Tibial nerve (tissue), 4 donors: ENCODE measurements around the gene CAB39L. TPM values are rescaled to one million over a fixed set of nuclear protein-coding genes. Genes with fewer than 3 reads are reported as not detected.

ENCODE experiments used
- DNase-seq, 2 donors: peaks; one replicate each; pipeline ENCODE4 v3.0.0-alpha.2; 2019; ENCODE audit warnings: low spot score in 2 of 2
- H3K27ac ChIP-seq, 4 donors: fragments of 200-600 bp; sonication (generic) in 3 of 4; one replicate each; pipeline ENCODE4 v1.5.1; 2017 to 2019; ENCODE audit warnings: mild to moderate bottlenecking in 1 of 4
- H3K27me3 ChIP-seq, 2 donors: fragments of 200-600 bp; sonication (generic) in 1 of 2; one replicate each; pipeline versions ENCODE4 v1.5.1 to v1.6.0; 2017 to 2019
- H3K36me3 ChIP-seq, 3 donors: fragments of 200-600 bp; sonication (generic); one replicate each; pipeline ENCODE4 v1.5.1; 2018 to 2019
- H3K4me1 ChIP-seq, 4 donors: fragments of 200-600 bp; sonication (generic) in 3 of 4; one replicate each; pipeline ENCODE4 v1.5.1; 2017 to 2019
- H3K4me3 ChIP-seq, 4 donors: fragments of 200-600 bp; sonication (generic) in 3 of 4; one replicate each; pipeline ENCODE4 v1.5.1; 2017 to 2019; ENCODE audit warnings: mild to moderate bottlenecking in 1 of 4, moderate library complexity in 1 of 4
- H3K9me3 ChIP-seq, 4 donors: fragments of 200-600 bp; sonication (generic) in 3 of 4; one replicate each; pipeline ENCODE4 v1.5.1; 2017 to 2019
- EP300 ChIP-seq, 2 donors: sonication (generic); formaldehyde crosslinking; IDR thresholded peaks; one replicate each; pipeline ENCODE4 v1.6.1; 2017; ENCODE audit warnings: antibody characterized with exemption in 2 of 2, mild to moderate bottlenecking in 1 of 2
- POLR2A ChIP-seq, 2 donors: fragments of 450-650 bp; IDR thresholded peaks; one replicate each; pipeline ENCODE4 v1.6.1; 2017; ENCODE audit warnings: antibody characterized with exemption in 2 of 2, mild to moderate bottlenecking in 2 of 2, moderate library complexity in 2 of 2
- WGBS, 2 donors: methylation state at CpG; one replicate each; pipeline ENCODE4 v1.1.5; 2018; 5-methylcytosine and 5-hydroxymethylcytosine counted together
- total RNA-seq, 4 donors: library from RNA; depleted of rRNA; stranded (reverse); fragments of >200 nt; gene quantifications; one replicate each; pipeline ENCODE4 v1.1.0, GENCODE V29; 2016
- TF ChIP-seq, protein P1 (sequence below), 5 experiments: fragments of 200-600 bp in 3 of 5; fragments of 450-650 bp in 2 of 5; sonication (generic) in 3 of 5; IDR thresholded peaks; one replicate each; pipeline ENCODE4 v1.5.1; 2016 to 2019; ENCODE audit warnings: antibody characterized with exemption in 5 of 5, mild to moderate bottlenecking in 3 of 5, moderate library complexity in 2 of 5

The CAB39L gene
- total RNA-seq, 4 donors from 2014 or later, result 89.4 to 152 (median 107) TPM

DNA sequence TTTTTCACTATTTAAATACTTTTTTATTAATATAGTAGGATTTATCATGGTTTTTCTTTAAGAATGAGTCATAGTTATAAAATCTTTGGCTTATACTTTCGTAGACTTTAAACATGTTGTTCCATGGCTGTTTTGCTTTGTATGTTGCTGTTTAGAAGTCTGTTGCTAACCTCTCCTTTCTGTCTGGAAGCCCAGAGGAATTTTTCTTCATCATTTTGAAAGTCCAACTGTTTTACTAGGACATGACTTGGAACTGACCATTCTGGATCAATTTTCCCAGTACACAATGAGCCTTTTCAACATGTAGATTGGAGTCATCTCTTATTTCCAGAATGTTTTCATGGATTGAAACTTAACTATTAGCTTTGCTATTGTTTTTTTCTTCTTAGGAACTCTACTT lies 7.9 kb downstream of the CAB39L start:
- DNase-seq, result no peak
- no peaks in the 10 kb centered on the region for H3K27me3 ChIP-seq
- H3K36me3 ChIP-seq, result peaks cover 0 to 24% (median 0%) of the 10 kb centered on the region in 3 donors
- 30 to 47% methylated on average over 1 of the region's 1 CpG for WGBS, 2 donors
- H3K4me1 ChIP-seq, result peaks cover 0 to 30% (median 0%) of the 10 kb centered on the region in 4 donors
- peak overlapping the region; percentile 30 to 74 (median 55) for H3K27ac ChIP-seq
- H3K9me3 ChIP-seq, result no peaks in the 10 kb centered on the region
- no peak overlapping the region for H3K4me3 ChIP-seq
- TF ChIP-seq EP300 (IDR thresholded peaks at IDR 0.05), result peak; percentile 16 to 30
- TF ChIP-seq POLR2A (IDR thresholded peaks at IDR 0.05), result no peak

DNA sequence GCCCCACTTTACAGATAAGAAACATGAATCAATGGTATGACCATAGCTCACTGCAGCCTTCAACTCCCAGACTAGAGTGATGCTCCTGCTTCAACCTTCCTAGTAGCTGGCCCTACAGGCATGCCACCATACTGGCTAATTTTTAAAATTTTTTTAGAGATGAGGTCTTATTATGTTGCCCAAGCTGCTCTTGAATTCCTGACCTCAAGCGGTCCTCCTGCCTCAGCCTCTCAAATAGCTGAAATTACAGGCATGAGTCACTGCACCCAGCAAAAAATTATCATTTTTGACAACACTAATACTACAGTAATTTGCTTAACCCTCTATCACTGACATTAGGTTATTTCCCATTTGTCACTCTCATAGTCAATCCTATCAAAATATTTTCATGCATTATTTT lies 14.7 kb downstream of the CAB39L start:
- no peak overlapping the region for H3K4me3 ChIP-seq
- H3K27me3 ChIP-seq, result no peaks in the 10 kb centered on the region
- no peak for DNase-seq
- H3K9me3 ChIP-seq, result no peaks in the 10 kb centered on the region
- no peak for TF ChIP-seq EP300 (IDR thresholded peaks at IDR 0.05)
- TF ChIP-seq, protein P1, sequence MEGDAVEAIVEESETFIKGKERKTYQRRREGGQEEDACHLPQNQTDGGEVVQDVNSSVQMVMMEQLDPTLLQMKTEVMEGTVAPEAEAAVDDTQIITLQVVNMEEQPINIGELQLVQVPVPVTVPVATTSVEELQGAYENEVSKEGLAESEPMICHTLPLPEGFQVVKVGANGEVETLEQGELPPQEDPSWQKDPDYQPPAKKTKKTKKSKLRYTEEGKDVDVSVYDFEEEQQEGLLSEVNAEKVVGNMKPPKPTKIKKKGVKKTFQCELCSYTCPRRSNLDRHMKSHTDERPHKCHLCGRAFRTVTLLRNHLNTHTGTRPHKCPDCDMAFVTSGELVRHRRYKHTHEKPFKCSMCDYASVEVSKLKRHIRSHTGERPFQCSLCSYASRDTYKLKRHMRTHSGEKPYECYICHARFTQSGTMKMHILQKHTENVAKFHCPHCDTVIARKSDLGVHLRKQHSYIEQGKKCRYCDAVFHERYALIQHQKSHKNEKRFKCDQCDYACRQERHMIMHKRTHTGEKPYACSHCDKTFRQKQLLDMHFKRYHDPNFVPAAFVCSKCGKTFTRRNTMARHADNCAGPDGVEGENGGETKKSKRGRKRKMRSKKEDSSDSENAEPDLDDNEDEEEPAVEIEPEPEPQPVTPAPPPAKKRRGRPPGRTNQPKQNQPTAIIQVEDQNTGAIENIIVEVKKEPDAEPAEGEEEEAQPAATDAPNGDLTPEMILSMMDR (IDR thresholded peaks at IDR 0.05), result no peak
- no peak for TF ChIP-seq POLR2A (IDR thresholded peaks at IDR 0.05)
- 68 to 79% methylated on average over 1 of the region's 1 CpG for WGBS, 2 donors
- no peaks in the 10 kb centered on the region for H3K4me1 ChIP-seq
- H3K27ac ChIP-seq, result no peak overlapping the region
- peaks cover 0 to 59% (median 0%) of the 10 kb centered on the region in 3 donors for H3K36me3 ChIP-seq

DNA sequence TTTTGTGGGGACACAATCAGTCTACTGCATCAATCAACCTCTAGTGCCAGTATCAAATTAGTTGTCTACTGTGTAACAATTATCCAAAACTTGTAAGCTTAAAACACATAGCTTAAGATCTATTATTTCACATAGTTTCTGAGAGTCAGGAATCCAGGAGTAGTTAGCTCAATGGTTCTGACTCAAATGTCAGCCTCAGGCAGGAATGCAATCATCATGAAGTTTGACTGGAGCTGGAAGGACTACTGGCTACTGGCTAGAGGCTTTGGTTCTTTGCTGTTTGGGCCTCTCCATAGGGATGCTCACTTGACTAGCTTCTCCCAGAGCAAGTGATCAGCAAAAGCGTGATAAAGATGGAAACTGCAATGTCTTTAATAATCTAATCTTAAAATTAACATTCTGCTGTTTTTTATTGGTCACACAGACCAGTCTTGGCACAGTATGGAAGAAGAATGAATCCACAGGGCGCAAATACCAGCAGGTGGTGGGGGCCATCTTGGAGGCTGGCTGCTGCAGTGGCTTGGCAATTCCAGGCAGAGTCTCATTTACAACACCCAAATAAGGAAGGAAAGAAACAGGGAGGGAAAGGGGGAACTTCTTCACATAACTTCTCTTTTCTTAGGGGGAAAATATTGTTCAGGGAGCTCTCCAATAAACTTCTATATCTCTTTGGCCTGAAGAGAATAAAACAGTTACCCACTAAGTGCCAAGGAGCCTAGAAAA lies 15.7 kb downstream of the CAB39L start:
- Histone ChIP-seq H3K27ac (no peak overlapping the region), H3K9me3 (no peaks in the 10 kb centered on the region), H3K36me3 (peaks cover 0 to 59% (median 0%) of the 10 kb centered on the region in 3 donors), H3K4me1 (no peaks in the 10 kb centered on the region), H3K27me3 (no peaks in the 10 kb centered on the region), H3K4me3 (no peak overlapping the region)
- TF ChIP-seq EP300 (IDR thresholded peaks at IDR 0.05), result no peak
- TF ChIP-seq, protein P1 (IDR thresholded peaks at IDR 0.05), result no peak
- TF ChIP-seq POLR2A (IDR thresholded peaks at IDR 0.05), result no peak
- DNase-seq, result no peak
- WGBS, 2 donors, result 93 to 95% methylated on average over 2 of the region's 2 CpGs

DNA sequence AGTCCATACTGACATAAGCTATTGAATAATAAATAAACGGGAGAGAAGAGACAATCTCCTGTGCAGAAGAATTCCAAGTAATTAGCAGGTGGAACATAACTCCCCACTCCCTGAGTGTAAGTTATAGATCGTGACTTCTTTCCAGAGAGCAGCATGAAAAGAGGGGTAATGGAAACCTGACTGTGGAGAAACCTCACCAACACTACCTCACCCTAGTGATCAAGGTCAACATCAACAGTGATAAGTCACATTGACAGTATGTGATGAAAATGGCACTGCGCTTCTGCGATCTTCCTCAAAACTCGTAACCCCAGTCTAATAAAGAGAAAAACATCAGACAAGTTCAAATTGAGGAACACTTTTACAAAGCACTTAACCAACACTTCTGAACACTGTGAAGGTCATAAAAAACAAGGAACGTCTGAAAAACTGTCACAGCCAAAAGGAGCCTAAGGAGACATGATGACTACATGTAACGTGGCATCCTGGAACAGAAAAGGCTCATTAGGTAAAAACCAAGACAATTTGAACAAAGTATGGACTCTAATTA lies 19.8 kb downstream of the CAB39L start:
- Histone ChIP-seq H3K27ac (no peak overlapping the region), H3K4me1 (peaks cover 0 to 5% (median 2%) of the 10 kb centered on the region in 4 donors), H3K4me3 (no peak overlapping the region), H3K27me3 (no peaks in the 10 kb centered on the region), H3K9me3 (no peaks in the 10 kb centered on the region), H3K36me3 (peaks cover 0 to 42% (median 0%) of the 10 kb centered on the region in 3 donors)
- 81 to 82% methylated on average over 7 of the region's 7 CpGs for WGBS, 2 donors
- no peak for TF ChIP-seq EP300 (IDR thresholded peaks at IDR 0.05)
- DNase-seq, result no peak

DNA sequence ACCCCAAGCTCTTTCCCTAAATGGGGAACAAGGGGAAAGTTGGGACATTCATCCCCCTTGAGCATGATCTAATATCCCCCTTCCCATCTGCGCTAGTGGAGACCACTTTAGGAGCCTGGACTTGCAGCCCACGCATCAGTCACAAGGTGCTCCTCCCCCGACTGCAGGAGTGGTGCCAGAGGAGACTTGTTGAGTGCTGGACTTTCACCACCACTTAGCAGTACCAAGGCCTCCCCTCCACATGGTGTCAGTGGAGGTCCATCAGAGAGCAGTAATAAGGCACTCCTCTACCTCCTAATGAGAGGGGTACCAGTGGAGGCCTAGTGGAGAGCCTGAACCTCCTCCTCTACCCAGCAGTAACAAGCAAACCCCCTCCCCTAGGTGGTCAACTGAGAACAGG lies 22.5 kb downstream of the CAB39L start:
- Histone ChIP-seq H3K27ac (peak overlapping the region in 2 of 4 donors; percentile 75 to 79), H3K27me3 (no peaks in the 10 kb centered on the region), H3K36me3 (peaks cover 0 to 19% (median 0%) of the 10 kb centered on the region in 3 donors), H3K4me3 (no peak overlapping the region), H3K4me1 (peaks cover 0 to 18% (median 5%) of the 10 kb centered on the region in 4 donors), H3K9me3 (no peaks in the 10 kb centered on the region)
- no peak for TF ChIP-seq EP300 (IDR thresholded peaks at IDR 0.05)
- no peak for TF ChIP-seq POLR2A (IDR thresholded peaks at IDR 0.05)
- TF ChIP-seq, protein P1 (IDR thresholded peaks at IDR 0.05), result no peak
- no peak for DNase-seq
- WGBS, 2 donors, result 59 to 93% methylated on average over 3 of the region's 3 CpGs

DNA sequence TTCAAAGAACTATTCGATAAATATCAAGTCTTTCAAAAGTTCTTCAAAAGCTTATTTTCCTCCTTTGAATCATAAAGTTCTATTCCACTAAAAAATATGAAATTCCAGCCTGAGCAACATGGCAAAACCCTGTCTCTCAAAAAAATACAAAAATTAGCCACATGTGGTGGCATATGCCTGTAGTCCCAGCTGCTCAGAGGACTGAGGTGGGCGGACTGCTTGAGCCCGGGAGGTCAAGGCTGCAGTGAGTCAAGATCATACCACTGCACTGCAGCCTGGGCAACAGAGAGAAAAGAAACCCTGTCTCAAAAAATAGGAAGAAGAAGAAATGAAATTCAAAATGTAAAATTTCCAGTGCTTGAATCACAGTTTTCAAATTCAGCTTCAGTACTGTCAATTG lies 24.6 kb downstream of the CAB39L start:
- H3K4me1 ChIP-seq, result peaks cover 0 to 18% (median 5%) of the 10 kb centered on the region in 4 donors
- 49 to 51% methylated on average over 3 of the region's 3 CpGs for WGBS, 2 donors
- no peaks in the 10 kb centered on the region for H3K9me3 ChIP-seq
- peak overlapping the region in 2 of 4 donors; percentile 75 to 79 for H3K27ac ChIP-seq
- TF ChIP-seq EP300 (IDR thresholded peaks at IDR 0.05), result peak in 1 of 2 donors; percentile 65
- TF ChIP-seq, protein P1 (IDR thresholded peaks at IDR 0.05), result no peak
- no peak for DNase-seq
- no peak overlapping the region for H3K4me3 ChIP-seq
- no peaks in the 10 kb centered on the region for H3K27me3 ChIP-seq
- H3K36me3 ChIP-seq, result peaks cover 0 to 9% (median 0%) of the 10 kb centered on the region in 3 donors
